GM21786 (cell line): ENCODE results near the gene POLR2L.

Source experiments
- ATAC-seq: cut with Tn5 transposase; IDR thresholded peaks from one replicate; pipeline ENCODE4 v1.9.1; 2021; ENCODE audit not compliant: unreplicated experiment

The POLR2L gene

DNA sequence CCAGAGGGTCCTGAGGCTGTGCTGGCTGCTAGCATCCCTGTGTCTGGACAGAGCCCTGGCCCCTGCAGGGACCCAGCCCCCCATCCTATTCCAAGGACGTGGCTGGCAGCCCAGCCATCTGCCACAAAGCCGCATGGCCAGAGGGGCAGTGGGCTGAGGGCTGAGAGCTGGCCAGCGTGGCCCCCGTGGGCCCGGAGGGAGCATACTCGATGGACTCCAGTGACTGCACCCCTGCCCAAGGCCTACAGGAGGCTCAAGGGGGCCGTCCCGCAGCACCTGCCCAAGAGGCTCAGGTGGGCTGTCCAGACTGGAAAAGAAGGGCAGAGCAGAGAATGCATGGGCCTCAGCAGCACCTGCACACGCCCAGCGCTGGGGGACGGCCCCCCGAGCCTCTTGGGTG lies 13.5 kb upstream of the POLR2L start:
- no peak for ATAC-seq

GRCh38 chr11:855330-855674 lies 13.0 kb upstream of the POLR2L start:
- no peak for ATAC-seq

DNA sequence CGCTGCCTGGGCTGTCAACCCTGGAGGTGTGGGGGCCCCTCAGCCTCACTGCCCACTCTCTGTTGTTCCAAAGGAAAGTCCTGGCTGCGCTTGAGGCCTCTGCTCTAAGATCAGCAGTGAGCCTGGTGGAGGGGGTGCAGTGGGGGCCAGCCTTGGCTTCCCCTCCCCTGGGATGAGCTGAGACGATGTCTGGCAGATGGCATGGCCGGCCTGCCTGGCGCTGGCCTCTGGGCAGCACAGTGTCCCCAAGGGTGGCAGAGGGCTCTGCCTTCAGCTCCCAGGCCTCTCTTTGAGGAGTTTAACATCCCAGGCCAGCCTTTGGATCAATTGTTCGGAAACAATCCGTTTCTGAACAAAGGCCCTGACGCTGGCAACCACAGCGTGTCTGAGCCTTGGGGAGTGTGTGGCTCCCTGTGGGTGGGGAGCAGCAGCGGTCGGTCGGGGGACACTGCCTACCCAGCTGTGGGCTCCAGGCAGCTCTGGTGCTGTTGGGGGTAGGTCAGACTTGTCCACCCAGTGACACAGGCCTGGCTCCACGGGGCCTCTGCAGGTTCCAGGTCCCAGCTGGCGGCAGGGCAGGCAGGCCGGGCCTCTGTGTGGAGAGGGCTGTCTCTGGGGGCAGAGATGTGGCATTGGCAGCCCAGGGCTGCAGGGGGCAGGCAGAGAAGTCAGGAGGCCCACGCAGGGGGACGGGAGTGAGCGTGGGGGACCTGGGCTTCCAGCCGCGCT lies 12.4 kb upstream of the POLR2L start:
- no peak for ATAC-seq

GRCh38 chr11:853682-854448 lies 11.5 kb upstream of the POLR2L start:
- ATAC-seq = no peak

DNA sequence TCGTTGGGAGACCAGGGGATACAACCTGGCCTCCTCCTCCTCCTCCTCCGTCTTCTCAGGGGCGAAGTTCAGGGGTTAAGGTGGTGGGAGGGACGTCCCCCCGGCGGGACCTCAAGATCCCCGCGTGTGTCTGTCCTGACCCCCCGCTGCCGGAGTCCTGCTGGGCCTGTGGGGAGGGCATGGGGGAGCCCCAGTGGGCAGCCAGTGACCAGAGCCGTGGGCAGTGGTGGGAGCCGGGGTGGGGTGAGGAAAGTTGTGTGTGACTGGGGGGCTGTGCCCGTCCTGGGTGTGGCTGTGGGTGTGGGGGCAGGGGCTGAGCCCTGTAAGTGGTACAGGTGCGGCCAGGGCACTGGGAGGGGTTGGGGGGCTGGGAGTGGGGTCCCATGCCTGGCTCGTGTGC lies 10.4 kb upstream of the POLR2L start:
- ATAC-seq = no peak

GRCh38 chr11:850775-851763 lies 8.7 kb upstream of the POLR2L start:
- no peak for ATAC-seq

GRCh38 chr11:849951-850774 lies 7.8 kb upstream of the POLR2L start:
- no peak for ATAC-seq

DNA sequence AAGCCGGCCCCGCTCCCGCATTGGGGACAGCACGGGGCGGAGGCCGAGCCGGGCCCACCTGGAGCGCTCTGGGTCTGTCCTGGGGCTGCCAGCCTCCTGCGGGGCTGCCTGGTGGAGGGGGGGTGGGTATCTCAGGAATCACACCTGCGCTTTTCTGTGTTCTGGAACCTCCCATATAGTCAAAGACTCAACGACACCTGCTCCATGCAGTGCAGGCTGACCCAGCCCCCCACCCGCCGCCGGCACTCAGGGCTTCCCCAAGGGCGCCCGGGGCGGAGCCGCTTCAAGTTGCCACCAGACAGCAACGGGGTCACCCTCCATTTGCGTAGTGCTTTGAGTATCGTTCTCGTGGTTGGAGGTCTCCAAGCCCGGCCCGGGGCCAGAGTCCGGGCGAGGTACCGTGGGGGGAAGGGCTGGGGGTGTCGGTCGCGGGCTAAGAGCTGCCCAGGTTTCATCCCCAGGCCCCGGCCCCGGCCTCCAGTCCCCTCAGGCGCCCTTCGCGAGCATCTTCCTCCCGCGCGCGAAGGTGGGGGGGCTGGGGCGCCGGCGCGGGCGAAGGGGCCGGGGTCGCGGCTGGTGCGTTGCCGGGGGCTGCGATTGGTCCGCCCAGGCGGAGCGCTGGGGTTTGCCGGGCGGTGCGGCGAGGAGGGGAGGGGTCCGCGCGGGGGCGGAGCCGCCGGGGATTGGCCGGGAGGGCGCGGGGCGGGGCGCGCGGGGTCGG lies 6.9 kb upstream of the POLR2L start:
- ATAC-seq = no peak

- ATAC-seq = no peak
Observed at GRCh38 chr11:848380-848931, 6.1 kb upstream of the POLR2L start.

- no peak for ATAC-seq
Observed at GRCh38 chr11:847876-848275, 5.5 kb upstream of the POLR2L start.

- no peak for ATAC-seq
Observed at GRCh38 chr11:846496-847098, 4.3 kb upstream of the POLR2L start.

GRCh38 chr11:845872-846495 lies 3.7 kb upstream of the POLR2L start:
- ATAC-seq = no peak

GRCh38 chr11:844693-845644 lies 2.6 kb upstream of the POLR2L start:
- ATAC-seq = no peak

GRCh38 chr11:843818-844692 lies 1.7 kb upstream of the POLR2L start:
- ATAC-seq = no peak

DNA sequence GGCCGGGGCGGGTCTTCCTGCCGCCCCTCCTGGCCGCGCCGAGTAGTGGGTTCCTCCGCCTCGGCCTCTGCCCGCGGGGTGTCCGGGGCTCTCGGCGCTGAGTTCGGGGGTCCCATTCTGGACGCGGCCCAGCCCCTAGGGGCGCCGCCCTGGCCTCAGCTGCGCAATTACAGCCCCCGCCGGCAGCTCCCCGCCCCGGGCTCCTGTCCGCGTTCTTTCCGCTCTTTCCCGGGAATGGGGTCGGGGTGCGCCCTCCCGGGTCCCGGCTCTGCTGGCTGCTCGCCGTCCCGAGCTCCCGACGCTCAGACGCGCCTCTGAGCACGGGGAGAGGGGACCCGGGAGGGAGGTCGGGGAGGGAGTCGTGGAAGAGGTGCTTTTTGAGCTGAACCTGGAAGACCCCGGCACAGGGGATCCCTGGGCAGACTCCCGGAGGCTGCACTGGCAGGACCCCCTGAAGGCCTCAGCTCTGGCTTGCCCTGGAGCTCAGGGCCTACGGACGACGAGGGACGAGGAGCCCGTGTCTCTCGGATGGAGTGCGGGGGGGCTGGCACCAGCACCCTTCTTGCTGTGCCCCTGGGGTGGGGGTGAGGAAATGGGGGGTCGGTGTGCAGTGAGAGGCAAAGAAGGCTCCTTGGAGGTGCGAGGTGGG lies 881 bp upstream of the POLR2L start:
- peak; percentile 2 for ATAC-seq

DNA sequence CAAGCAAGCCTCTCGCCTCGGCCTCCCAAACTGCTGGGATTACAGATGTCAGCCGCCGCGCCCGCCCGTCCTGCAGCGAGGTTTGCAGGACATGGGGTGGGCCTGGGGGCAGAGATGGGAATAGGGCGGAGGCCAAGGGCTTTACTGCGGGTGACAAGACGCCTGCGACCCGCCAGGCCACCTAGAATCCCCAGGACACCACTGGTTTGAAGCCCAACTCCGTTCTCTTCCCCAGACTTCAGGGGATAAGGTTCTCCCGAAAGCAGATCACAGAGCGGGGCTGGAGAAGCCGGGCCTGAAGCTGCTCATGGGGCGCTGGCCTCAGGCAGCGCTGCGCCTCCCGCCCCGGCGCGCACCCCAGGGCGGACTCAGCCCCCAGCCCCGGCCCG lies 354 bp downstream of the POLR2L start:
- ATAC-seq = peak; percentile 21
